Caco-2 (cell line): ENCODE measurements around the gene SUN1. TPM values are rescaled to one million over a fixed set of nuclear protein-coding genes. Genes with fewer than 3 reads are reported as not detected.

ENCODE experiments used
- BruUV-seq: library from RNA; stranded (reverse); fragments of 400-500 nt; replicated peaks from 2 replicates; lab custom pipeline; 2021; lab: Mats Ljungman, UMichigan
- CTCF ChIA-PET: fragments of 300-600 bp; sonication (Branson Sonifier 250); formaldehyde crosslinking; loops from one replicate; lab custom pipeline; 2022; ENCODE audit warnings: antibody characterized with exemption; lab: Charles Lee
- POLR2A ChIA-PET: fragments of 300-600 bp; sonication (Branson Sonifier 250); formaldehyde crosslinking; loops from one replicate; lab custom pipeline; 2022; ENCODE audit warnings: antibody characterized with exemption; lab: Charles Lee
- DNase-seq, 2 experiments: peaks; one replicate each; pipeline versions ENCODE4 v3.0.0 to v3.0.0-alpha.2; 2020 to 2022
- H3K27me3 ChIP-seq: replicated peaks from 2 replicates; pipeline ENCODE4 v1.6.0; 2011; ENCODE audit warnings: low read length; ENCODE audit not compliant: control insufficient read depth, insufficient read depth
- H3K36me3 ChIP-seq: 2 replicates; pipeline ENCODE4 v1.5.1; 2011; ENCODE audit warnings: low read length; ENCODE audit not compliant: control insufficient read depth, insufficient read depth
- H3K4me1 ChIP-seq: fragments of 250-450 bp; sonication (Bioruptor Pico); 2 replicates; pipeline ENCODE4 v1.5.1; 2020; ENCODE audit warnings: mild to moderate bottlenecking
- H3K4me3 ChIP-seq: 2 replicates; pipeline ENCODE4 v1.5.1; 2011; ENCODE audit warnings: low read depth, mild to moderate bottlenecking, control low read depth, low read length
- H3K9me3 ChIP-seq: fragments of 250-450 bp; sonication (Bioruptor Pico); 2 replicates; pipeline ENCODE4 v1.5.1; 2020; ENCODE audit warnings: mild to moderate bottlenecking, moderate library complexity
- H3K27ac Mint-ChIP-seq: one replicate; pipeline ENCODE4 v1.8.0; 2022; ENCODE audit warnings: mixed read lengths; ENCODE audit not compliant: unreplicated experiment
- H3K27me3 Mint-ChIP-seq: one replicate; pipeline ENCODE4 v1.8.0; 2022; ENCODE audit warnings: mixed read lengths; ENCODE audit not compliant: insufficient read depth, unreplicated experiment
- H3K36me3 Mint-ChIP-seq: one replicate; pipeline ENCODE4 v1.8.0; 2022; ENCODE audit warnings: mild to moderate bottlenecking, mixed read lengths; ENCODE audit not compliant: insufficient read depth, unreplicated experiment
- H3K4me1 Mint-ChIP-seq: one replicate; pipeline ENCODE4 v1.8.0; 2022; ENCODE audit warnings: low read depth, mixed read lengths; ENCODE audit not compliant: unreplicated experiment
- H3K4me3 Mint-ChIP-seq: one replicate; pipeline ENCODE4 v1.8.0; 2022; ENCODE audit warnings: mild to moderate bottlenecking, moderate library complexity, mixed read lengths; ENCODE audit not compliant: unreplicated experiment
- H3K9me3 Mint-ChIP-seq: one replicate; pipeline ENCODE4 v1.8.0; 2022; ENCODE audit warnings: mixed read lengths; ENCODE audit not compliant: unreplicated experiment
- CTCF ChIP-seq, 2 experiments: fragments of 200-600 bp in 1 of 2; IDR thresholded peaks; 1 replicate in 1 of 2; 2 replicates in 1 of 2; pipeline versions ENCODE4 v1.5.1 to v1.8.0; 2011 to 2022; ENCODE audit warnings: antibody characterized with exemption in 1 of 2, control low read depth in 1 of 2, inconsistent platforms in 1 of 2, low read depth in 1 of 2, low read length in 1 of 2, mild to moderate bottlenecking in 1 of 2, moderate library complexity in 1 of 2; ENCODE audit not compliant: insufficient read depth in 1 of 2, severe bottlenecking in 1 of 2, unreplicated experiment in 1 of 2
- intact Hi-C: fragments of 100-400 bp; cut with micrococcal nuclease; formaldehyde crosslinking; loops from one replicate; pipeline ENCODE4 v1.10.0; 2022; ENCODE audit not compliant: unreplicated experiment
- total RNA-seq: library from RNA; stranded (reverse); gene quantifications from 2 replicates; pipeline ENCODE4 v1.2.3, GENCODE V29; 2022

The SUN1 gene
- total RNA-seq, 1 experiment from 2014 or later = 146 TPM

- TF ChIP-seq CTCF (IDR thresholded peaks at IDR 0.05; ENCODE audit: insufficient read depth in 1 of 2, low read depth in 1 of 2, low read length in 1 of 2, severe bottlenecking in 1 of 2, unreplicated experiment in 1 of 2) = no peak
- CTCF ChIA-PET = no interaction called here
Measured at GRCh38 chr7:849781-850180, 17.5 kb downstream of the SUN1 start.

DNA sequence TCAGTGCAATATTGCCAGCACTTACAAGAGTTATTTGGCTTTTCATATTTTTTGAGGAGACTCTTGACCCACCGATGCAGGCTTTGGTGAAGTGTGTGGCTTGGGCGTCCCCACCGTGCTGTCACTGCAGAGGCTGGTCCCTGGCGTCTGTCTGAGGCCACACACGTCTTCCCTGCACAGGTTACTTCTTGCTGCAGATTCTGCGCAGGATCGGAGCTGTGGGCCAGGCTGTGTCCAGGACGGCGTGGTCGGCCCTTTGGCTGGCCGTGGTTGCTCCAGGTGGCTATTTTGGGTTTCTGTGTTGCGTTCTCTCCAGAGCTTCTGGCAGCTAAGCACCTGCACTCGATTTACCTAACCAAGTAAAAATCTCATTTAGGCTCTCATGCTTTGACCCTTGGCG is 18.9 kb downstream of the SUN1 start:
- Mint-ChIP-seq H3K27me3 (no peaks in the 10 kb centered on the region), H3K4me3 (no peak overlapping the region), H3K27ac (no peak overlapping the region), H3K9me3 (no peaks in the 10 kb centered on the region), H3K4me1 (no peaks in the 10 kb centered on the region), H3K36me3 (peaks cover 65% of the 10 kb centered on the region)
- Histone ChIP-seq H3K4me3 (no peak overlapping the region), H3K4me1 (no peaks in the 10 kb centered on the region), H3K36me3 (peaks cover 5% of the 10 kb centered on the region), H3K27me3 (no peaks in the 10 kb centered on the region), H3K9me3 (no peaks in the 10 kb centered on the region)
- no peak for DNase-seq
- intact Hi-C loops = no loop called here
- no peak for TF ChIP-seq CTCF (IDR thresholded peaks at IDR 0.05; ENCODE audit: insufficient read depth in 1 of 2, low read depth in 1 of 2, low read length in 1 of 2, severe bottlenecking in 1 of 2, unreplicated experiment in 1 of 2)
- POLR2A ChIA-PET = no interaction called here
- CTCF ChIA-PET = no interaction called here
- no TSS peak for BruUV-seq

More at GRCh38 chr7:849781-850180, 17.5 kb downstream of the SUN1 start:
- no TSS peak for BruUV-seq
- H3K36me3 Mint-ChIP-seq = peaks cover 66% of the 10 kb centered on the region
- H3K4me1 Mint-ChIP-seq = no peaks in the 10 kb centered on the region
- no peak overlapping the region for H3K4me3 Mint-ChIP-seq
- no peaks in the 10 kb centered on the region for H3K4me1 ChIP-seq
- intact Hi-C loops = no loop called here
- H3K27me3 Mint-ChIP-seq = no peaks in the 10 kb centered on the region
- H3K27me3 ChIP-seq = no peaks in the 10 kb centered on the region
- no peaks in the 10 kb centered on the region for H3K9me3 ChIP-seq
- H3K36me3 ChIP-seq = peaks cover 5% of the 10 kb centered on the region
- POLR2A ChIA-PET = no interaction called here
- no peak overlapping the region for H3K27ac Mint-ChIP-seq
- no peak overlapping the region for H3K4me3 ChIP-seq
- no peaks in the 10 kb centered on the region for H3K9me3 Mint-ChIP-seq
- no peak for DNase-seq

DNA sequence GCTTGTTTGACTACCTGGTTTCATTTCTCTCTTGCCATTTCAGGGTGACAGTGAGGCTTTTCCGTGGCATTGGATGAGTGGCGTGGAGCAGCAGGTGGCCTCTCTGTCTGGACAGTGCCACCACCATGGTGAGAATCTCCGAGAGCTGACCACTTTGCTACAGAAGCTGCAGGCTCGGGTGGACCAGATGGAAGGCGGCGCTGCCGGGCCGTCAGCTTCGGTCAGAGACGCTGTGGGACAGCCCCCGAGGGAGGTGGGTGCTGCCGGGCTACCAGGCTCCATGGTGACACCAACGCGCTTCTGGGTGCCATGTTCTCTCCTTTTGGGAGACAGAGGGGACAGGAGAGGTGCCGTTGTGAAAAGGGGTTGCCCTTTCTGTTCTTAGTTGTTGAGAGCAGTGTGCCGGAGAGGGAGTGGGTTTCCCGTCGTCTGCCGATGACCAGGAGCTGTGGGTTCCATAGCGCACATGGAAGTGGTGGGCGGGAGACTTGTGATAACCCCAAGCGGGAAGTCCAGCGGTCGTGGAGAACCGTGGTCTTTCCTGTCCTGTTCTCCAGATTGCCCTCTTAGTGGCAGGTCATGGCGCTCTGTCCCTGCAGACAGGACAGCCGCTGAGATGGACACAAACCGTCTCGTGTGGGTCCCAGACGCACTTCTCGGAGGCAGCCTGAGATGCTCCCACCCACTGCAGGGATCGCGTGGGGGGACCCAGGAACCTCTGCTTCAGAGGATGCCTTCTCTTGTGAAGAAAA is 21.3 kb downstream of the SUN1 start:
- no peak for DNase-seq
- Mint-ChIP-seq H3K4me3 (no peak overlapping the region), H3K27me3 (no peaks in the 10 kb centered on the region), H3K36me3 (peaks cover 70% of the 10 kb centered on the region), H3K27ac (peak overlapping the region; percentile 42), H3K9me3 (no peaks in the 10 kb centered on the region), H3K4me1 (peaks cover 3% of the 10 kb centered on the region)
- no peak for TF ChIP-seq CTCF (IDR thresholded peaks at IDR 0.05; ENCODE audit: insufficient read depth in 1 of 2, low read depth in 1 of 2, low read length in 1 of 2, severe bottlenecking in 1 of 2, unreplicated experiment in 1 of 2)
- peaks cover 5% of the 10 kb centered on the region for H3K36me3 ChIP-seq
- H3K4me1 ChIP-seq = peaks cover 1% of the 10 kb centered on the region
- CTCF ChIA-PET = no interaction called here
- intact Hi-C loops = no loop called here
- no peaks in the 10 kb centered on the region for H3K27me3 ChIP-seq
- no peak overlapping the region for H3K4me3 ChIP-seq
- POLR2A ChIA-PET = no interaction called here
- BruUV-seq = no TSS peak
- no peaks in the 10 kb centered on the region for H3K9me3 ChIP-seq
